Ascending aorta (tissue), 2 donors: ENCODE measurements around the gene HCN1. TPM values are rescaled to one million over a fixed set of nuclear protein-coding genes. Genes with fewer than 3 reads are reported as not detected.
"Not testable (repeated sequence)": the region's sequence is repeated elsewhere in the genome, so short reads cannot be mapped to it uniquely, and the experiment has no call there.

Source experiments
- DNase-seq, 2 donors: peaks; one replicate each; pipeline ENCODE4 v3.0.0-alpha.2; 2019; ENCODE audit warnings: low spot score in 2 of 2
- H3K27ac ChIP-seq, 2 donors: fragments of 200-600 bp; sonication (generic); one replicate each; pipeline ENCODE4 v1.5.1; 2016 to 2017; ENCODE audit warnings: mild to moderate bottlenecking in 1 of 2
- H3K27me3 ChIP-seq: fragments of 200-600 bp; sonication (generic); one replicate; pipeline ENCODE4 v1.5.1; 2017
- H3K36me3 ChIP-seq, 2 donors: fragments of 200-600 bp; sonication (generic); one replicate each; pipeline ENCODE4 v1.5.1; 2016
- H3K4me1 ChIP-seq, 2 donors: fragments of 200-600 bp; sonication (generic); one replicate each; pipeline ENCODE4 v1.5.1; 2016 to 2017; ENCODE audit warnings: mild to moderate bottlenecking in 1 of 2
- H3K4me3 ChIP-seq, 2 donors: fragments of 200-600 bp; sonication (generic); one replicate each; pipeline ENCODE4 v1.5.1; 2016 to 2017; ENCODE audit warnings: mild to moderate bottlenecking in 1 of 2
- H3K9me3 ChIP-seq, 2 donors: fragments of 200-600 bp; sonication (generic); one replicate each; pipeline ENCODE4 v1.5.1; 2016
- intact Hi-C: fragments of 100-400 bp; cut with DNase I; formaldehyde crosslinking; loops from one replicate; pipeline ENCODE4 v1.15.1; 2023
- total RNA-seq: library from RNA; depleted of rRNA; stranded (reverse); fragments of >200 nt; gene quantifications from one replicate; pipeline ENCODE4 v1.1.0, GENCODE V29; 2016
- TF ChIP-seq, protein P1 (sequence below), 3 experiments: fragments of 200-600 bp in 2 of 3; fragments of 450-650 bp in 1 of 3; sonication (generic) in 2 of 3; IDR thresholded peaks; one replicate each; pipeline ENCODE4 v1.5.1; 2016 to 2019; ENCODE audit warnings: antibody characterized with exemption in 3 of 3, mild to moderate bottlenecking in 1 of 3, moderate library complexity in 1 of 3

The HCN1 gene
- total RNA-seq, 1 donor from 2014 or later = not detected

DNA sequence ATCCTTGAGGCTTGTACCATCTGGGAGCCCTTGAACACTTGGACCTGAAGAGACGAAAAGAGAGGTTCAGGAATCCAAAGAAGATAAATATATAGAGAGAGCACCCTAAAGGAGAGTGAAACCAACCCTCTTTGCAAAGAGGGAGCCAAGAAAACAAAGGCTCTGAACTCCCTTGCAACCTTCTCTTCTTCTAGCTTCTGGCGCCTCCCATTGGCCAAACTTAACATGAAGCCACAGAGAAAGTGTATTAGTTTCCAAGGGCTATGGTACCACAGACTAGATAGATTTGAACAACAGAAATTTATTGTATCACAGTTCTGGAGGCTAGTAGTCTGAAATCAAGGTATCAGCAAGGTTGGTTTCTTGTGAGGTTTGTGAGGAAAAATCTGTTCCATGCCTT is 175.1 kb downstream of the HCN1 start:
- Histone ChIP-seq H3K27me3 (no peaks in the 10 kb centered on the region), H3K36me3 (no peaks in the 10 kb centered on the region), H3K4me3 (no peak overlapping the region), H3K27ac (no peak overlapping the region), H3K9me3 (no peaks in the 10 kb centered on the region), H3K4me1 (no peaks in the 10 kb centered on the region)
- TF ChIP-seq, protein P1, sequence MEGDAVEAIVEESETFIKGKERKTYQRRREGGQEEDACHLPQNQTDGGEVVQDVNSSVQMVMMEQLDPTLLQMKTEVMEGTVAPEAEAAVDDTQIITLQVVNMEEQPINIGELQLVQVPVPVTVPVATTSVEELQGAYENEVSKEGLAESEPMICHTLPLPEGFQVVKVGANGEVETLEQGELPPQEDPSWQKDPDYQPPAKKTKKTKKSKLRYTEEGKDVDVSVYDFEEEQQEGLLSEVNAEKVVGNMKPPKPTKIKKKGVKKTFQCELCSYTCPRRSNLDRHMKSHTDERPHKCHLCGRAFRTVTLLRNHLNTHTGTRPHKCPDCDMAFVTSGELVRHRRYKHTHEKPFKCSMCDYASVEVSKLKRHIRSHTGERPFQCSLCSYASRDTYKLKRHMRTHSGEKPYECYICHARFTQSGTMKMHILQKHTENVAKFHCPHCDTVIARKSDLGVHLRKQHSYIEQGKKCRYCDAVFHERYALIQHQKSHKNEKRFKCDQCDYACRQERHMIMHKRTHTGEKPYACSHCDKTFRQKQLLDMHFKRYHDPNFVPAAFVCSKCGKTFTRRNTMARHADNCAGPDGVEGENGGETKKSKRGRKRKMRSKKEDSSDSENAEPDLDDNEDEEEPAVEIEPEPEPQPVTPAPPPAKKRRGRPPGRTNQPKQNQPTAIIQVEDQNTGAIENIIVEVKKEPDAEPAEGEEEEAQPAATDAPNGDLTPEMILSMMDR (IDR thresholded peaks at IDR 0.05) = no peak
- intact Hi-C loops = no loop called here
- no peak for DNase-seq

DNA sequence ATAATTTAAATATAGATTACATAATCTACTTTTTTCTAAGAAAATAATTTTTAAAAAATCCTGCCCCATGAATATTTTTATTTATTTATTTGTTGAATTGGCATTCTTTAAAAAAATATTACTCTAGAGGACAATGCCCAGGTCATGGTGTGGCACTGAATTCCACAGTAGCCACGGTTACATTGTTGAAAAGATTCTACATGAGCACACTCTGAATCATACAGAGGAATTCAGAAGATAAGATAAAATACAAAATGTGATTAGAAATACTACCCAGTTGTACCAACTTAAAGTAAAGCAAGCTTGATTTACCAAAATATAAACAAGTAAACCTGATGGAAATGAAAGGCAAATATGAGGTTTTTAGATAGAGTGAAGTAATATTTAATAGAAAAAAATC is 183.7 kb downstream of the HCN1 start:
- Histone ChIP-seq H3K9me3 (no peaks in the 10 kb centered on the region), H3K4me1 (no peaks in the 10 kb centered on the region), H3K27ac (no peak overlapping the region), H3K4me3 (no peak overlapping the region), H3K27me3 (no peaks in the 10 kb centered on the region), H3K36me3 (no peaks in the 10 kb centered on the region)
- DNase-seq = no peak
- TF ChIP-seq, protein P1 (IDR thresholded peaks at IDR 0.05) = no peak
- intact Hi-C loops = no loop called here

DNA sequence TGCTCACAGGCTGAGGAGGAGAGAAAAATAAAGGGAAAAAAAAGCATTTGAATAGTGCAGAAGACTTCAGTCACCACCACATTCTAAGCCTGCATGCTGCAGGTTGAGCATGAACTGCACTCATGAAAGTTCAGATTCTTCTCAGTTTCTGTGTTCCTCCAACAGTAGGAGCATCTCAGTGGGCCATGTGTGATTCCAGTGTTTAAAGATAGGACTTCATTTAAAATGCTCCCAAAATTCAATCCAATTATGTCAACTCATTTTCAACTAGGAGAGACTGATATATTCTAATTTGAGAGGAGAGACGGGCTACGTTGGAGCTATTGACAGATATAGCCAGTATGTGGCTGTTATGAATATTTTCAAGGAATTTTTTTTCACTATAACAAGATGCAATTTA is 186.8 kb downstream of the HCN1 start:
- intact Hi-C loops = no loop called here
- TF ChIP-seq, protein P1 (IDR thresholded peaks at IDR 0.05) = no peak
- H3K27ac ChIP-seq = no peak overlapping the region

DNA sequence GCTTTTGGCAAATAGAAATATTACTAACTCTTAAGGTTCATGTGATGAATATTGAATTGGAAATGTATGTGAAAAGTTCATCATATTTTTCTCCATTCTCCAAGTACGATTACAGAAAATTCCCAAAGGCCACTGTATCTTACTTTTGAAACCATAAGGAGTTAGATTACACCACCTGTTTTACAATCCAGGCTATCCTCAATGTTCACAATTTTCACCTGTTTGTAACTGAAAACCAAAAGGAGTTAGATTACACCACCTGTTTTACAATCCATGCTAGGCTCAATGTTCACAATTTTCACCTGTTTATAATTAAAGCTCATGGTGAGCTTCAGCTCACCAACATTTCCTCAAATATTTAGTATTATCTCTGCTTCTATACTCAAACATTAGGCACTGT is 188.0 kb downstream of the HCN1 start:
- Histone ChIP-seq H3K4me1 (no peaks in the 10 kb centered on the region), H3K36me3 (no peaks in the 10 kb centered on the region), H3K27me3 (no peaks in the 10 kb centered on the region), H3K4me3 (no peak overlapping the region), H3K27ac (no peak overlapping the region), H3K9me3 (no peaks in the 10 kb centered on the region)
- intact Hi-C loops = no loop called here
- TF ChIP-seq, protein P1 (IDR thresholded peaks at IDR 0.05) = no peak
- no peak for DNase-seq

More for the DNA sequence above, 186.8 kb downstream of the HCN1 start:
- no peaks in the 10 kb centered on the region for H3K9me3 ChIP-seq
- H3K4me1 ChIP-seq = no peaks in the 10 kb centered on the region
- H3K36me3 ChIP-seq = no peaks in the 10 kb centered on the region
- no peak for DNase-seq
- no peaks in the 10 kb centered on the region for H3K27me3 ChIP-seq
- no peak overlapping the region for H3K4me3 ChIP-seq

DNA sequence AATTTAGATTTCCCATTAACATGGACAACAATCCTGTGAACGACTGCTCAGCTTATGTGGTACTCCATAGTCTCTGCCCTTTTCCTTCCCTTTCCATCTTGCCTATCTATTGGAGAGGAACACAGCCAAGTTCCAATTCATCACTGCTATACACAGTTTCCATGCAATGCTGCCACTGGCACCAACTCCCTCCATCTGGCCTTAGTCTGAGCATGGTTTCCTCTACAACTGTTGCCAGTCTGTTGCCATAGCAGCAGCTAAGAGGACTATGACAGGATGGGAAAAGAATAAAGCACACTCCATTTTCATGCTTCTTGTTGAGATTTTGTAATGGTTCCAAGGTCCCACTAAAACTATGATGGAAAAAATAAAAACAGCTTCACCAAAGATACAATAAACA is 189.0 kb downstream of the HCN1 start:
- no peak for DNase-seq
- TF ChIP-seq, protein P1 (IDR thresholded peaks at IDR 0.05) = no peak
- H3K27ac ChIP-seq = no peak overlapping the region
- intact Hi-C loops = no loop called here
- no peaks in the 10 kb centered on the region for H3K9me3 ChIP-seq
- no peaks in the 10 kb centered on the region for H3K4me1 ChIP-seq
- no peaks in the 10 kb centered on the region for H3K36me3 ChIP-seq
- H3K27me3 ChIP-seq = no peaks in the 10 kb centered on the region
- no peak overlapping the region for H3K4me3 ChIP-seq

DNA sequence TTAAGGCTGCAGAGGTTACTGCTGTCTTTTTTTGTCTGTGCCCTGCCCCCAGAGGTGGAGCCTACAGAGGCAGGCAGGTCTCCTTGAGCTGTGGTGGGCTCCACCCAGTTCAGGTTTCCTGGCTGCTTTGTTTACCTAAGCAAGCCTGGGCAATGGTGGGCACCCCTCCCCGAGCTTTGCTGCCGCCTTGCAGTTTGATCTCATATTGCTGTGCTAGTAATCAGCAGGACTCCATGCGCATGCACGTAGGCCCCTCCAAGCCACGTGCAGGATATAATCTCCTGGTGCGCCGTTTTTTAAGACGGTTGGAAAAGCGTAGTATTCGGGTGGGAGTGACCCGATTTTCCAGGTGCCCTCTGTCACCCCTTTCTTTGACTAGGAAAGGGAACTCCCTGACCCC is 197.2 kb downstream of the HCN1 start:
- H3K4me1 ChIP-seq, H3K27ac ChIP-seq, H3K4me3 ChIP-seq, H3K36me3 ChIP-seq, intact Hi-C loops, DNase-seq, H3K9me3 ChIP-seq, H3K27me3 ChIP-seq: not testable (repeated sequence)
